Lower leg skin (tissue), 3 donors: ENCODE results near the gene CCSAP.

Experiments used
- CTCF ChIP-seq, 3 donors: fragments of 450-650 bp; IDR thresholded peaks; one replicate each; pipeline ENCODE4 v1.5.1; 2016; ENCODE audit warnings: antibody characterized with exemption in 3 of 3, mild to moderate bottlenecking in 3 of 3, moderate library complexity in 2 of 3
- POLR2A ChIP-seq, 2 donors: fragments of 450-650 bp; IDR thresholded peaks; one replicate each; pipeline ENCODE4 v1.6.1; 2016 to 2017; ENCODE audit warnings: antibody characterized with exemption in 2 of 2, mild to moderate bottlenecking in 1 of 2, moderate library complexity in 1 of 2

DNA sequence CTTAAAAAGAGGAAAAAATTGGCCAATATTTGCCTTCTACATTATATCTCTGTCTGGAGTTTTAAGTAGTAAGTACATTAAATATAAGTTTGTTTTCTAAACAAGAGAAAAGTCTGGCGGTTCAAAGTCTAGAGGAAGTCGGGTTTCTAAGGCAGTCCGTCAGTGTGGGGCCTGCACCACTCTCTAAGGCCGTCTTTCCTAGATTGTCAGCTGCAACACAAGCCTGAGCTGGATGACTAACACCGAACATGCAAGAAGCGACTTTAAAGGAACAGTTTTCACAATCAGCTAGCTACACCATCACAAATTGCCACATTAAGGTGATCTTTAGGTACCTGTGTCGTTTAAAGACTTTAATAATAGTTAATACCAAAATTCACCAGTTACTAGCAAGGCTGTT, 19.6 kb downstream of the CCSAP start:
- TF ChIP-seq CTCF (IDR thresholded peaks at IDR 0.05) (no peak), POLR2A (IDR thresholded peaks at IDR 0.05) (no peak)
